CD4-positive, alpha-beta T cell (primary cell): Measurements from ENCODE around the gene BCAS1. TPM values are rescaled to one million over a fixed set of nuclear protein-coding genes. Genes with fewer than 3 reads are reported as not detected.

Experiments
- ATAC-seq: fragments of 200-7000 bp; cut with Tn5 transposase; one replicate; pipeline ENCODE4 v1.10.0; 2022; ENCODE audit warnings: mild to moderate bottlenecking; ENCODE audit not compliant: poor library complexity
- CTCF ChIA-PET: fragments of 350-600 bp; sonication (Branson Sonifier 250); formaldehyde crosslinking; loops from one replicate; lab custom pipeline; 2021; ENCODE audit warnings: antibody characterized with exemption, inconsistent platforms; lab: Charles Lee
- POLR2A ChIA-PET: fragments of 350-600 bp; sonication (Branson Sonifier 250); formaldehyde crosslinking; loops from one replicate; lab custom pipeline; 2021; ENCODE audit warnings: antibody characterized with exemption, inconsistent platforms; lab: Charles Lee
- DNase-seq, 14 experiments: peaks; one replicate each; pipeline ENCODE4 v3.0.0-alpha.2; 2013 to 2020; ENCODE audit warnings: mixed read lengths in 2 of 14
- H3K27ac ChIP-seq, 2 donors: one replicate each; pipeline versions ENCODE4 v1.5.1 to v1.7.0; 2013; ENCODE audit warnings: low read length in 2 of 2, low read depth in 1 of 2, mild to moderate bottlenecking in 1 of 2
- H3K27me3 ChIP-seq, 2 experiments: 1 replicate in 1 of 2; 2 replicates in 1 of 2; pipeline versions ENCODE4 v1.6.1 to v1.7.0; 2013; ENCODE audit warnings: low read length in 2 of 2, control low read depth in 1 of 2, mild to moderate bottlenecking in 1 of 2, moderate library complexity in 1 of 2; ENCODE audit not compliant: insufficient read depth in 2 of 2, control insufficient read depth in 1 of 2
- H3K36me3 ChIP-seq: one replicate; pipeline ENCODE4 v1.6.1; 2013; ENCODE audit warnings: low read length, control low read depth; ENCODE audit not compliant: insufficient read depth
- H3K4me1 ChIP-seq: one replicate; pipeline ENCODE4 v1.6.1; 2013; ENCODE audit warnings: low read length, control low read depth; ENCODE audit not compliant: insufficient read depth
- H3K4me3 ChIP-seq: one replicate; pipeline ENCODE4 v1.5.1; 2013; ENCODE audit warnings: mild to moderate bottlenecking, low read length, moderate library complexity
- H3K9me3 ChIP-seq, 2 experiments: 1 replicate in 1 of 2; 2 replicates in 1 of 2; pipeline versions ENCODE4 v1.6.1 to v1.7.0; 2013; ENCODE audit warnings: low read length in 2 of 2, mild to moderate bottlenecking in 2 of 2, control low read depth in 1 of 2, moderate library complexity in 1 of 2; ENCODE audit not compliant: control insufficient read depth in 1 of 2, insufficient read depth in 1 of 2
- H3K27ac Mint-ChIP-seq: one replicate; pipeline ENCODE4 v1.8.0; 2020; ENCODE audit warnings: mixed read lengths
- H3K27me3 Mint-ChIP-seq: one replicate; pipeline ENCODE4 v1.8.0; 2021; ENCODE audit warnings: mixed read lengths
- H3K36me3 Mint-ChIP-seq: one replicate; pipeline ENCODE4 v1.8.0; 2021; ENCODE audit warnings: low read depth, mixed read lengths
- H3K4me1 Mint-ChIP-seq: one replicate; pipeline ENCODE4 v1.8.0; 2021; ENCODE audit warnings: low read depth, mixed read lengths
- H3K4me3 Mint-ChIP-seq: one replicate; pipeline ENCODE4 v1.8.0; 2020; ENCODE audit warnings: mild to moderate bottlenecking, mixed read lengths
- H3K9me3 Mint-ChIP-seq: one replicate; pipeline ENCODE4 v1.8.0; 2020; ENCODE audit warnings: mixed read lengths
- CTCF ChIP-seq: fragments of 200-600 bp; IDR thresholded peaks from one replicate; pipeline ENCODE4 v1.8.0; 2022; ENCODE audit warnings: antibody characterized with exemption, mild to moderate bottlenecking
- intact Hi-C, 2 experiments: fragments of 100-400 bp; cut with DNase I in 1 of 2; cut with micrococcal nuclease in 1 of 2; formaldehyde crosslinking; loops; one replicate each; pipeline versions ENCODE4 v1.15.1 to v1.9.0; 2023 to 2025; cut with DNase I, micrococcal nuclease
- total RNA-seq, 174 experiments: library from RNA in 2 of 174; stranded (reverse) in 2 of 174; gene quantifications; one replicate each; pipeline ENCODE4 v1.2.3 and lab custom pipeline; 2021 to 2026

BCAS1 gene
- total RNA-seq, 2 experiments from 2014 or later: 0.20 to 0.27 TPM

- H3K27me3 ChIP-seq: no peaks in the 10 kb centered on the region
- no peak overlapping the region for H3K27ac Mint-ChIP-seq
- H3K36me3 ChIP-seq: no peaks in the 10 kb centered on the region
- no peak for TF ChIP-seq CTCF
- ATAC-seq: no peak
- no peaks in the 10 kb centered on the region for H3K9me3 Mint-ChIP-seq
- peaks cover 13% of the 10 kb centered on the region for H3K27me3 Mint-ChIP-seq
- H3K4me1 Mint-ChIP-seq: peaks cover 4% of the 10 kb centered on the region
- no peak overlapping the region for H3K4me3 Mint-ChIP-seq
- no peaks in the 10 kb centered on the region for H3K9me3 ChIP-seq
- ChIA-PET CTCF (no interaction called here), POLR2A (interaction anchor here (1.1 kb wide), 1 partner anchor 1696 kb away, joined by 3 read pairs; no protein-coding TSS in a partner anchor)
- no peak overlapping the region for H3K27ac ChIP-seq
- H3K4me1 ChIP-seq: no peaks in the 10 kb centered on the region
- H3K4me3 ChIP-seq: no peak overlapping the region
- H3K36me3 Mint-ChIP-seq: no peaks in the 10 kb centered on the region
- DNase-seq: no peak
- intact Hi-C loops: no loop called here
Observed at GRCh38 chr20:54106162-54106561, 35.8 kb upstream of the BCAS1 start.

GRCh38 chr20:54105653-54106052 lies 35.3 kb upstream of the BCAS1 start:
- CTCF ChIA-PET: no interaction called here
- Histone ChIP-seq H3K36me3 (no peaks in the 10 kb centered on the region), H3K27me3 (no peaks in the 10 kb centered on the region), H3K4me3 (no peak overlapping the region), H3K27ac (no peak overlapping the region), H3K9me3 (no peaks in the 10 kb centered on the region), H3K4me1 (no peaks in the 10 kb centered on the region)
- ATAC-seq: no peak
- TF ChIP-seq CTCF: no peak
- no peaks in the 10 kb centered on the region for H3K9me3 Mint-ChIP-seq
- intact Hi-C loops: no loop called here
- H3K4me1 Mint-ChIP-seq: peaks cover 4% of the 10 kb centered on the region
- no peak overlapping the region for H3K4me3 Mint-ChIP-seq
- H3K27ac Mint-ChIP-seq: no peak overlapping the region
- H3K36me3 Mint-ChIP-seq: no peaks in the 10 kb centered on the region
- H3K27me3 Mint-ChIP-seq: peaks cover 13% of the 10 kb centered on the region
- no peak for DNase-seq
- POLR2A ChIA-PET: no interaction called here

GRCh38 chr20:54104781-54105180 lies 34.4 kb upstream of the BCAS1 start:
- ChIA-PET CTCF (no interaction called here), POLR2A (no interaction called here)
- TF ChIP-seq CTCF: no peak
- no peak for DNase-seq
- Mint-ChIP-seq H3K9me3 (no peaks in the 10 kb centered on the region), H3K36me3 (no peaks in the 10 kb centered on the region), H3K27me3 (peaks cover 13% of the 10 kb centered on the region), H3K27ac (no peak overlapping the region), H3K4me1 (peaks cover 4% of the 10 kb centered on the region), H3K4me3 (no peak overlapping the region)
- no peak for ATAC-seq
- intact Hi-C loops: no loop called here
- H3K4me1 ChIP-seq: no peaks in the 10 kb centered on the region
- no peaks in the 10 kb centered on the region for H3K9me3 ChIP-seq
- no peaks in the 10 kb centered on the region for H3K36me3 ChIP-seq
- H3K4me3 ChIP-seq: no peak overlapping the region
- no peaks in the 10 kb centered on the region for H3K27me3 ChIP-seq
- no peak overlapping the region for H3K27ac ChIP-seq
